Measurements from ENCODE around the gene NACA. TPM values are rescaled to one million over a fixed set of nuclear protein-coding genes. Genes with fewer than 3 reads are reported as not detected.

Gene NACA
- total RNA-seq, 1 donor from 2014 or later = 687 TPM

DNA sequence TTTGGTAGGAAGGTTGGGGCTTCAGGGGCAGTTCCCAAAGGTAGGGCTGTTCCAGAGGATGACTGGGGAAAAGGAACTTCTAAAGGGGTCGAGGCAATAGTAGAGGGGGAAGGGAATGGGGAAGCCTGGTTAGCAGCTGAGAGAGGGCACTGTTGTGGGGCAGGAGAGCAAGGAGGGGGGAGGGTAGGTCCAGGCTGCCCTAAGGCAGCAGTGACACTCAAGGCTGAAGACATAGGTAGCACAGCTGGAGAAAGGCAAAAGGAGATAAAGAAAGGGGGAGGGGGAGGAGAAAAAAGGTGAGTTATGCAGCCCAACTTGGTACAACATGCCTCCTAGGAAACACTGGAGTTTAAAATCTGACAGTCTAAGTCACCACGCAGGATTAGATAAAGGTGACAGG, 3.9 kb downstream of the NACA start:
- no peak for TF ChIP-seq CTCF (IDR thresholded peaks at IDR 0.05; ENCODE audit: unreplicated experiment)
- H3K9me3 Mint-ChIP-seq (ENCODE audit: unreplicated experiment) = no peaks in the 10 kb centered on the region
- H3K27ac Mint-ChIP-seq (ENCODE audit: unreplicated experiment) = no peak overlapping the region
- H3K36me3 Mint-ChIP-seq (ENCODE audit: low read depth, unreplicated experiment) = peaks cover 35% of the 10 kb centered on the region
- peaks cover 15% of the 10 kb centered on the region for H3K27me3 Mint-ChIP-seq (ENCODE audit: unreplicated experiment)
- no peak for DNase-seq (ENCODE audit: low spot score)
- H3K4me1 Mint-ChIP-seq (ENCODE audit: unreplicated experiment) = peaks cover 59% of the 10 kb centered on the region
- peak overlapping the region; percentile 42 for H3K4me3 Mint-ChIP-seq (ENCODE audit: unreplicated experiment)

GRCh38 chr12:56720731-56721151, 4.4 kb downstream of the NACA start:
- Mint-ChIP-seq H3K27ac (ENCODE audit: unreplicated experiment) (peak overlapping the region; percentile 58), H3K9me3 (ENCODE audit: unreplicated experiment) (no peaks in the 10 kb centered on the region), H3K4me3 (ENCODE audit: unreplicated experiment) (peak overlapping the region; percentile 61), H3K27me3 (ENCODE audit: unreplicated experiment) (peaks cover 13% of the 10 kb centered on the region), H3K4me1 (ENCODE audit: unreplicated experiment) (peaks cover 61% of the 10 kb centered on the region), H3K36me3 (ENCODE audit: low read depth, unreplicated experiment) (peaks cover 39% of the 10 kb centered on the region)
- no peak for DNase-seq (ENCODE audit: low spot score)
- no peak for TF ChIP-seq CTCF (IDR thresholded peaks at IDR 0.05; ENCODE audit: unreplicated experiment)

DNA sequence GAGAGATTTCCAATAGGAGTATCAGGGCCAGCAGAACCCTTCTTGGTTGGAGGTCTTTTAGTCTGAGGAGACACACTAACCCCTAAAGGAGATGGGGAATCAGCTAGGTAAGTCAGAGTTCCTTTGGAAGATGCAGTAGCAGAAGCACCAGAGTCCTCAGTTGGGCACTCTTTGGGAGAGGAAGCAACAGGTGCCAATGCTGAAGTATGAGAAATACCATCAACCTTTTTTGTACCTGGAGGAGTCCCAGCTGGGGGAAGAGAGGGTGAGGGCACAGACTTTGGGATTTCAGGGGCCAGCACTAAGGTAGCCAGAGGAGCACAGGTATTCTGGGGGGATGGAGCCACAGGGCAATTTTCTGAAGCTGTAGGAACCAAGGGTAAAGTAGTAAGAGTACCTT, 6.0 kb downstream of the NACA start:
- Mint-ChIP-seq H3K36me3 (ENCODE audit: low read depth, unreplicated experiment) (peaks cover 48% of the 10 kb centered on the region), H3K27ac (ENCODE audit: unreplicated experiment) (peak overlapping the region; percentile 49), H3K4me3 (ENCODE audit: unreplicated experiment) (peak overlapping the region; percentile 61), H3K4me1 (ENCODE audit: unreplicated experiment) (peaks cover 59% of the 10 kb centered on the region), H3K27me3 (ENCODE audit: unreplicated experiment) (peaks cover 10% of the 10 kb centered on the region), H3K9me3 (ENCODE audit: unreplicated experiment) (no peaks in the 10 kb centered on the region)
- no peak for TF ChIP-seq CTCF (IDR thresholded peaks at IDR 0.05; ENCODE audit: unreplicated experiment)
- no peak for DNase-seq (ENCODE audit: low spot score)

DNA sequence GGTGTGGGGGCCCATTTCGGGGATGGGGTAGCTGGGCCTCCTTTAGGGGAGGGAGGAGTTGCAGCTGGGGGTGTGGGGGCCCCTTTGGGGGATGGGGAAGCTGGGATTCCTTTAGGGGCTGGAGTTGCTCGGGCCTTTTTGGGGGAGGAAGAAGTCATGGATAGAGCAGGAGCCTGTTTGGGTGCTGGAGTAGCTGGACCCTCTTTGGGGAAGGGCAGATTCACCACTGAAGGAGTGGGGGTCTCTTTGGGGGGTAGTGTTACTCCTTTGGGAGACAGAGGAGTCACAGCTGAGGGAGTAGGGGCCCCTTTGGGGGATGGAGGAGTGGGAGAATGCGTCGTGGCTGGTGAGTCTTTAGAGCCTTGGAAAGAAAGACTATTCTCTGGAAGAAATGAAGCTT, 6.5 kb downstream of the NACA start:
- peaks cover 56% of the 10 kb centered on the region for H3K4me1 Mint-ChIP-seq (ENCODE audit: unreplicated experiment)
- peaks cover 50% of the 10 kb centered on the region for H3K36me3 Mint-ChIP-seq (ENCODE audit: low read depth, unreplicated experiment)
- H3K27ac Mint-ChIP-seq (ENCODE audit: unreplicated experiment) = peak overlapping the region; percentile 49
- H3K4me3 Mint-ChIP-seq (ENCODE audit: unreplicated experiment) = peak overlapping the region; percentile 61
- H3K9me3 Mint-ChIP-seq (ENCODE audit: unreplicated experiment) = no peaks in the 10 kb centered on the region
- TF ChIP-seq CTCF (IDR thresholded peaks at IDR 0.05; ENCODE audit: unreplicated experiment) = no peak
- no peak for DNase-seq (ENCODE audit: low spot score)
- H3K27me3 Mint-ChIP-seq (ENCODE audit: unreplicated experiment) = peaks cover 10% of the 10 kb centered on the region

DNA sequence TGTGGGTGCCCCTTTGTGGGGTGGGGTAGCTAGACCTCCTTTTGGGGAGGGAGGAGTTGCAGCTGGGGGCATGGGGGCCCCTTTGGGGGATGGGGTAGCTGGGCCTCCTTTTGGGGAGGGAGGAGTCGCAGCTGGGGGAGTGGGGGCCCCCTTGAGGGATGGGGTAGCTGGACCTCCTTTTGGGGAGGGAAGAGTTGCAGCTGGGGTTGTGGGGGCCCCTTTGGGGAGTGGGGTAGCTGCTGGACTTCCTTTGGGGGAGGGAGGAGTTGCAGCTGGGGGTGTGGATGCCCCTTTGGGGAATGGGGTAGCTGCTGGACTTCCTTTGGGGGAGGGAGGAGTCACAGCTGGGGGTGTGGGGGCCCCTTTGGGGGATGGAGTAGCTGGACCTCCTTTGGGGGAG, 7.0 kb downstream of the NACA start:
- Mint-ChIP-seq H3K4me3 (ENCODE audit: unreplicated experiment) (no peak overlapping the region), H3K27ac (ENCODE audit: unreplicated experiment) (no peak overlapping the region), H3K36me3 (ENCODE audit: low read depth, unreplicated experiment) (peaks cover 55% of the 10 kb centered on the region), H3K27me3 (ENCODE audit: unreplicated experiment) (peaks cover 10% of the 10 kb centered on the region), H3K9me3 (ENCODE audit: unreplicated experiment) (no peaks in the 10 kb centered on the region), H3K4me1 (ENCODE audit: unreplicated experiment) (peaks cover 52% of the 10 kb centered on the region)
- no peak for DNase-seq (ENCODE audit: low spot score)
- TF ChIP-seq CTCF (IDR thresholded peaks at IDR 0.05; ENCODE audit: unreplicated experiment) = no peak

Data from endothelial cell (in vitro differentiated cells).